HEK293 (cell line): ENCODE measurements around the gene ALG11.

Experiments used
- ZNF302 ChIP-seq: fragments of 450-650 bp; formaldehyde crosslinking; IDR thresholded peaks from 2 replicates; pipeline ENCODE4 v1.5.1; 2016; ENCODE audit warnings: missing biosample characterization, missing genetic modification characterization, low read depth
- TF ChIP-seq, protein P1 (sequence below): fragments of 450-650 bp; formaldehyde crosslinking; conservative IDR thresholded peaks from 2 replicates; pipeline ENCODE4 v1.5.1; 2016; ENCODE audit warnings: low read depth, missing biosample characterization, missing genetic modification characterization
- TF ChIP-seq, protein P2 (sequence below): fragments of 450-650 bp; formaldehyde crosslinking; IDR thresholded peaks from 2 replicates; pipeline ENCODE4 v1.5.1; 2016; ENCODE audit warnings: missing biosample characterization, missing genetic modification characterization

DNA sequence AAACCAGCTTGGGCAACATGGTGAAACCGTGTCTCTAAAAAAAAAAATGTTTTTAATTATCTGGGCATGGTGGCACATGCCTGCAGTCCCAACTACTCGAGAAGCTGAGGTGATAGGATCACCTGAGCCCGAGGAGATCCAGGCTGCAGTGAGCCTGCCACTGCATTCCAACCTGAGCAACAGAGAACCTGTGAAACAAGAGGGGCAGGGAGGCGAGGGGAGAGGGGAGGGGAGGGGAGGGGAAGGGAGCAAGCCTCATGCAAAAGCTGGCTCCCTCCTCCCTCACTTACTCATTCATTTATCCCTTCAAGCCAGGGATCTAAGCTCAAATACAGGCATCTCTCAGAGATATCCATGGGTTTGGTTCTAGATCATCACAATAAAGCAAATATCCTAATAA lies 9.8 kb upstream of the ALG11 start:
- no peak for TF ChIP-seq ZNF302 (tag by site-specific recombination)
- TF ChIP-seq, protein P1, sequence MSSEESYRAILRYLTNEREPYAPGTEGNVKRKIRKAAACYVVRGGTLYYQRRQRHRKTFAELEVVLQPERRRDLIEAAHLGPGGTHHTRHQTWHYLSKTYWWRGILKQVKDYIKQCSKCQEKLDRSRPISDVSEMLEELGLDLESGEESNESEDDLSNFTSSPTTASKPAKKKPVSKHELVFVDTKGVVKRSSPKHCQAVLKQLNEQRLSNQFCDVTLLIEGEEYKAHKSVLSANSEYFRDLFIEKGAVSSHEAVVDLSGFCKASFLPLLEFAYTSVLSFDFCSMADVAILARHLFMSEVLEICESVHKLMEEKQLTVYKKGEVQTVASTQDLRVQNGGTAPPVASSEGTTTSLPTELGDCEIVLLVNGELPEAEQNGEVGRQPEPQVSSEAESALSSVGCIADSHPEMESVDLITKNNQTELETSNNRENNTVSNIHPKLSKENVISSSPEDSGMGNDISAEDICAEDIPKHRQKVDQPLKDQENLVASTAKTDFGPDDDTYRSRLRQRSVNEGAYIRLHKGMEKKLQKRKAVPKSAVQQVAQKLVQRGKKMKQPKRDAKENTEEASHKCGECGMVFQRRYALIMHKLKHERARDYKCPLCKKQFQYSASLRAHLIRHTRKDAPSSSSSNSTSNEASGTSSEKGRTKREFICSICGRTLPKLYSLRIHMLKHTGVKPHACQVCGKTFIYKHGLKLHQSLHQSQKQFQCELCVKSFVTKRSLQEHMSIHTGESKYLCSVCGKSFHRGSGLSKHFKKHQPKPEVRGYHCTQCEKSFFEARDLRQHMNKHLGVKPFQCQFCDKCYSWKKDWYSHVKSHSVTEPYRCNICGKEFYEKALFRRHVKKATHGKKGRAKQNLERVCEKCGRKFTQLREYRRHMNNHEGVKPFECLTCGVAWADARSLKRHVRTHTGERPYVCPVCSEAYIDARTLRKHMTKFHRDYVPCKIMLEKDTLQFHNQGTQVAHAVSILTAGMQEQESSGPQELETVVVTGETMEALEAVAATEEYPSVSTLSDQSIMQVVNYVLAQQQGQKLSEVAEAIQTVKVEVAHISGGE (tag by site-specific recombination) = no peak
- TF ChIP-seq, protein P2, sequence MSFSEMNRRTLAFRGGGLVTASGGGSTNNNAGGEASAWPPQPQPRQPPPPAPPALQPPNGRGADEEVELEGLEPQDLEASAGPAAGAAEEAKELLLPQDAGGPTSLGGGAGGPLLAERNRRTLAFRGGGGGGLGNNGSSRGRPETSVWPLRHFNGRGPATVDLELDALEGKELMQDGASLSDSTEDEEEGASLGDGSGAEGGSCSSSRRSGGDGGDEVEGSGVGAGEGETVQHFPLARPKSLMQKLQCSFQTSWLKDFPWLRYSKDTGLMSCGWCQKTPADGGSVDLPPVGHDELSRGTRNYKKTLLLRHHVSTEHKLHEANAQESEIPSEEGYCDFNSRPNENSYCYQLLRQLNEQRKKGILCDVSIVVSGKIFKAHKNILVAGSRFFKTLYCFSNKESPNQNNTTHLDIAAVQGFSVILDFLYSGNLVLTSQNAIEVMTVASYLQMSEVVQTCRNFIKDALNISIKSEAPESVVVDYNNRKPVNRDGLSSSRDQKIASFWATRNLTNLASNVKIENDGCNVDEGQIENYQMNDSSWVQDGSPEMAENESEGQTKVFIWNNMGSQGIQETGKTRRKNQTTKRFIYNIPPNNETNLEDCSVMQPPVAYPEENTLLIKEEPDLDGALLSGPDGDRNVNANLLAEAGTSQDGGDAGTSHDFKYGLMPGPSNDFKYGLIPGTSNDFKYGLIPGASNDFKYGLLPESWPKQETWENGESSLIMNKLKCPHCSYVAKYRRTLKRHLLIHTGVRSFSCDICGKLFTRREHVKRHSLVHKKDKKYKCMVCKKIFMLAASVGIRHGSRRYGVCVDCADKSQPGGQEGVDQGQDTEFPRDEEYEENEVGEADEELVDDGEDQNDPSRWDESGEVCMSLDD (tag by site-specific recombination) = no peak
